SK-N-MC (cell line): Measurements from ENCODE around the gene HOXA3.

Experiments used
- EZH2 ChIP-seq: fragments of 200-600 bp; sonication (generic); IDR thresholded peaks from one replicate; pipeline ENCODE4 v1.6.1; 2017; ENCODE audit warnings: antibody characterized with exemption
- FOXP2 ChIP-seq: optimal IDR thresholded peaks from 2 replicates; pipeline ENCODE3; 2011; ENCODE audit warnings: mild to moderate bottlenecking, moderate library complexity; ENCODE audit not compliant: insufficient read depth; ENCODE audit errors: extremely low read length, control extremely low read depth
- POLR2AphosphoS5 ChIP-seq: IDR thresholded peaks from 2 replicates; pipeline ENCODE4 v1.6.1; 2012; ENCODE audit warnings: mild to moderate bottlenecking, low read depth, low read length, borderline replicate concordance

GRCh38 chr7:27096768-27097514 is 55.4 kb downstream of the HOXA3 start:
- TF ChIP-seq EZH2 (no peak), POLR2AphosphoS5 (no peak), FOXP2 (no peak)
